SK-N-SH (cell line): ENCODE measurements around the gene ATP6AP1. TPM values are rescaled to one million over a fixed set of nuclear protein-coding genes. Genes with fewer than 3 reads are reported as not detected.
A peak's percentile ranks its signal among the peaks of the same experiment; 100 is the strongest.

Source experiments
- CTCF ChIA-PET: fragments of 300-600, 350-600 bp; formaldehyde crosslinking; extraction: SDS; loops from one replicate; lab custom pipeline; 2021; lab: Yijun Ruan, JAX
- POLR2A ChIA-PET: fragments of 350-600 bp; sonication (Branson Sonifier 250); formaldehyde crosslinking; extraction: SDS; loops from one replicate; lab custom pipeline; 2020; ENCODE audit warnings: antibody characterized with exemption, inconsistent platforms; lab: Yijun Ruan, JAX
- DNase-seq: peaks from one replicate; pipeline ENCODE4 v3.0.0; 2012
- H2AFZ ChIP-seq: fragments of 200-600 bp; sonication (generic); 2 replicates; pipeline ENCODE4 v1.8.1; 2016; ENCODE audit warnings: antibody characterized with exemption, mild to moderate bottlenecking, low read depth
- H3F3A ChIP-seq: fragments of 200-600 bp; sonication (generic); replicated peaks from 2 replicates; pipeline ENCODE3; 2016; ENCODE audit warnings: antibody characterized with exemption, mild to moderate bottlenecking; ENCODE audit not compliant: insufficient read depth
- H3K27ac ChIP-seq, 2 experiments: fragments of 200-500 bp in 1 of 2; fragments of 200-600 bp in 1 of 2; sonication (Bioruptor generic) in 1 of 2; sonication (generic), shearing (Covaris generic) in 1 of 2; 2 replicates each; pipeline versions ENCODE4 v1.5.1 to v1.6.1; 2014 to 2016; ENCODE audit warnings: low read depth in 2 of 2, inconsistent platforms in 1 of 2, low read length in 1 of 2, mild to moderate bottlenecking in 1 of 2, mixed read lengths in 1 of 2
- H3K27me3 ChIP-seq: fragments of 200-600 bp; sonication (generic), shearing (Covaris generic); 2 replicates; pipeline ENCODE4 v1.6.1; 2016; ENCODE audit warnings: mixed run types; ENCODE audit not compliant: insufficient read depth
- H3K36me3 ChIP-seq, 2 experiments: fragments of 200-500 bp in 1 of 2; fragments of 200-600 bp in 1 of 2; sonication (Bioruptor generic) in 1 of 2; sonication (generic) in 1 of 2; replicated peaks in 1 of 2; 2 replicates each; pipeline versions ENCODE3 to v1.5.1; 2014 to 2016; ENCODE audit warnings: low read length in 1 of 2, mild to moderate bottlenecking in 1 of 2; ENCODE audit not compliant: insufficient read depth in 2 of 2, control insufficient read depth in 1 of 2
- H3K4me1 ChIP-seq, 2 experiments: fragments of 200-500 bp in 1 of 2; fragments of 200-600 bp in 1 of 2; sonication (Bioruptor generic) in 1 of 2; sonication (generic), shearing (Covaris generic) in 1 of 2; 2 replicates each; pipeline versions ENCODE4 v1.5.1 to v1.6.1; 2014 to 2016; ENCODE audit warnings: low read depth in 1 of 2, low read length in 1 of 2, mixed run types in 1 of 2; ENCODE audit not compliant: insufficient read depth in 2 of 2, control insufficient read depth in 1 of 2
- H3K4me2 ChIP-seq: fragments of 200-600 bp; sonication (generic), shearing (Covaris generic); 2 replicates; pipeline ENCODE4 v1.6.1; 2017; ENCODE audit warnings: mixed run types
- H3K4me3 ChIP-seq, 2 experiments: fragments of 200-500 bp in 1 of 2; fragments of 200-600 bp in 1 of 2; sonication (Bioruptor generic) in 1 of 2; sonication (generic), shearing (Covaris generic) in 1 of 2; 2 replicates each; pipeline versions ENCODE4 v1.5.1 to v1.8.1; 2014 to 2016; ENCODE audit warnings: low read depth in 2 of 2, inconsistent platforms in 1 of 2, low read length in 1 of 2, mild to moderate bottlenecking in 1 of 2, mixed read lengths in 1 of 2, moderate library complexity in 1 of 2
- H3K79me2 ChIP-seq: fragments of 200-600 bp; sonication (generic); 2 replicates; pipeline ENCODE4 v1.8.1; 2017; ENCODE audit warnings: mild to moderate bottlenecking; ENCODE audit not compliant: insufficient read depth
- H3K9ac ChIP-seq: fragments of 200-600 bp; sonication (generic); 2 replicates; pipeline ENCODE4 v1.6.1; 2017; ENCODE audit warnings: mixed run types
- H3K9me2 ChIP-seq: fragments of 200-600 bp; sonication (generic); 2 replicates; pipeline ENCODE4 v1.6.1; 2017; ENCODE audit warnings: mixed run types
- H3K9me3 ChIP-seq: fragments of 200-600 bp; sonication (generic); 2 replicates; pipeline ENCODE4 v1.6.1; 2017; ENCODE audit warnings: mixed run types, mild to moderate bottlenecking, moderate library complexity
- H4K20me1 ChIP-seq: fragments of 200-600 bp; sonication (generic); 2 replicates; pipeline ENCODE4 v1.6.1; 2017; ENCODE audit warnings: mild to moderate bottlenecking, mixed run types; ENCODE audit not compliant: insufficient read depth
- EZH2phosphoT487 ChIP-seq: fragments of 200-600 bp; sonication (generic); IDR thresholded peaks from 2 replicates; pipeline ENCODE4 v1.6.1; 2017; ENCODE audit warnings: low read depth, mixed run types, mild to moderate bottlenecking, antibody characterized with exemption, moderate library complexity, borderline replicate concordance
- FOXM1 ChIP-seq: IDR thresholded peaks from 2 replicates; pipeline ENCODE4 v1.4.0; 2012; ENCODE audit warnings: low read depth, mild to moderate bottlenecking
- IRF3 ChIP-seq: fragments of 150-350 bp; IDR thresholded peaks from 2 replicates; pipeline ENCODE4 v1.6.1; 2016; ENCODE audit warnings: mild to moderate bottlenecking, low read depth, low read length
- JUND ChIP-seq: IDR thresholded peaks from 2 replicates; pipeline ENCODE4 v1.4.0; 2012
- MAX ChIP-seq: IDR thresholded peaks from 2 replicates; pipeline ENCODE4 v1.4.0; 2012; ENCODE audit warnings: low read depth
- NRF1 ChIP-seq: IDR thresholded peaks from 2 replicates; pipeline ENCODE4 v1.6.1; 2012; ENCODE audit warnings: low read depth, mild to moderate bottlenecking, low read length
- RCOR1 ChIP-seq: fragments of 150-350 bp; IDR thresholded peaks from 2 replicates; pipeline ENCODE4 v1.6.1; 2017; ENCODE audit warnings: antibody characterized with exemption, low read length
- REST ChIP-seq: IDR thresholded peaks from 2 replicates; pipeline ENCODE4 v1.6.1; 2012; ENCODE audit warnings: mild to moderate bottlenecking, low read depth, low read length, moderate library complexity
- RXRA ChIP-seq: IDR thresholded peaks from 2 replicates; pipeline ENCODE4 v1.4.0; 2012; ENCODE audit warnings: low read depth, mild to moderate bottlenecking, borderline replicate concordance
- SIN3A ChIP-seq: IDR thresholded peaks from 2 replicates; pipeline ENCODE4 v1.6.1; 2012; ENCODE audit warnings: low read depth, mild to moderate bottlenecking, low read length, moderate library complexity, borderline replicate concordance
- TCF12 ChIP-seq: IDR thresholded peaks from 2 replicates; pipeline ENCODE4 v1.4.0; 2012
- TEAD4 ChIP-seq: IDR thresholded peaks from 2 replicates; pipeline ENCODE4 v1.4.0; 2012; ENCODE audit warnings: mild to moderate bottlenecking, borderline replicate concordance; ENCODE audit not compliant: insufficient read depth
- WGBS: methylation state at CpG from one replicate; pipeline ENCODE4 v1.1.6; 2017; ENCODE audit warnings: low lambda C conversion rate; 5-methylcytosine and 5-hydroxymethylcytosine counted together
- polyA plus RNA-seq, 3 experiments: library from polyadenylated mRNA; depleted of rRNA; stranded (reverse); fragments of >200 nt; gene quantifications; 2 replicates each; pipeline ENCODE4 v1.2.3, GENCODE V29; 2012

ATP6AP1 gene
- polyA plus RNA-seq, 1 of the 3 experiments (the other 2 are of a cell fraction) = 102 TPM

GRCh38 chrX:154401918-154402621 lies 26.4 kb upstream of the ATP6AP1 start:
- Histone ChIP-seq H3F3A (peaks cover 41% of the 10 kb centered on the region), H3K36me3 (peaks cover 16 to 18% of the 10 kb centered on the region in 2 experiments), H3K27me3 (no peaks in the 10 kb centered on the region), H3K9me3 (no peaks in the 10 kb centered on the region), H3K79me2 (peaks cover 24% of the 10 kb centered on the region), H3K4me2 (no peak overlapping the region), H3K27ac (peak overlapping the region in 1 of 2 experiments; percentile 96; a peak in 1 of 4 replicates), H3K9ac (no peak overlapping the region), H2AFZ (no peak overlapping the region), H3K4me3 (no peak overlapping the region), H3K9me2 (no peaks in the 10 kb centered on the region), H3K4me1 (peaks cover 0 to 6% of the 10 kb centered on the region in 2 experiments; a peak in 1 of 4 replicates), H4K20me1 (peaks cover 34% of the 10 kb centered on the region)
- WGBS = 36% methylated on average over 6 of the region's 6 CpGs
- TF ChIP-seq JUND (0 out of 2 replicates have a peak, but pooled peaks have one; percentile 1), IRF3 (no peak), SIN3A (no peak), TEAD4 (no peak), TCF12 (no peak), NRF1 (no peak)
- CTCF ChIA-PET = interaction anchor here (0.7 kb wide), 1 partner anchor 18 kb away, joined by 3 read pairs; no protein-coding TSS in a partner anchor
- DNase-seq = no peak
- POLR2A ChIA-PET = interaction anchor here (3.3 kb wide), 1 partner anchor 9 kb away, joined by 25 read pairs; the partner anchor contains the start of genes DNASE1L1 and TAFAZZIN

GRCh38 chrX:154402622-154403127 lies 25.8 kb upstream of the ATP6AP1 start:
- peak overlapping the region in 1 of 2 experiments; percentile 96; a peak in 1 of 4 replicates for H3K27ac ChIP-seq
- H3K4me1 ChIP-seq = peaks cover 0 to 6% of the 10 kb centered on the region in 2 experiments; a peak in 1 of 4 replicates
- peaks cover 34% of the 10 kb centered on the region for H4K20me1 ChIP-seq
- H2AFZ ChIP-seq = no peak overlapping the region
- no peak overlapping the region for H3K4me3 ChIP-seq
- H3K36me3 ChIP-seq = peaks cover 16 to 18% of the 10 kb centered on the region in 2 experiments
- DNase-seq = no peak
- H3K79me2 ChIP-seq = peaks cover 24% of the 10 kb centered on the region
- no peaks in the 10 kb centered on the region for H3K9me2 ChIP-seq
- ChIA-PET CTCF (no interaction called here), POLR2A (no interaction called here)
- peaks cover 41% of the 10 kb centered on the region for H3F3A ChIP-seq
- WGBS = 37% methylated on average over 3 of the region's 19 CpGs
- H3K27me3 ChIP-seq = no peaks in the 10 kb centered on the region
- no peak overlapping the region for H3K9ac ChIP-seq
- H3K9me3 ChIP-seq = no peaks in the 10 kb centered on the region
- TF ChIP-seq FOXM1 = no peak
- no peak for TF ChIP-seq RCOR1
- no peak for TF ChIP-seq JUND
- TF ChIP-seq MAX = no peak
- no peak for TF ChIP-seq RXRA
- no peak for TF ChIP-seq REST
- no peak for TF ChIP-seq EZH2phosphoT487
- TF ChIP-seq, all 33 proteins: peak for 0
- H3K4me2 ChIP-seq = no peak overlapping the region
